HL-60 (cell line): ENCODE results near the gene TMEM98.

Experiments used
- DNase-seq, 2 experiments: peaks; one replicate each; pipeline ENCODE4 v3.0.0-alpha.2; 2010 to 2020; ENCODE audit warnings: low read depth in 1 of 2, low spot score in 1 of 2
- H3K27ac ChIP-seq: fragments of 250-450 bp; sonication (Bioruptor Pico); replicated peaks from 2 replicates; pipeline ENCODE4 v1.5.1; 2020; ENCODE audit warnings: mild to moderate bottlenecking, moderate library complexity
- H3K27me3 ChIP-seq: fragments of 250-450 bp; sonication (Bioruptor Pico); 2 replicates; pipeline ENCODE4 v1.5.1; 2021; ENCODE audit warnings: mild to moderate bottlenecking, moderate library complexity; ENCODE audit not compliant: insufficient read depth, poor library complexity, severe bottlenecking
- H3K4me3 ChIP-seq: replicated peaks from 2 replicates; pipeline ENCODE4 v1.5.1; 2011; ENCODE audit warnings: mild to moderate bottlenecking, control low read depth, low read length; ENCODE audit not compliant: insufficient read depth
- GABPA ChIP-seq: IDR thresholded peaks from 2 replicates; pipeline ENCODE4 v1.6.1; 2012; ENCODE audit warnings: low read depth
- POLR2AphosphoS5 ChIP-seq: IDR thresholded peaks from 2 replicates; pipeline ENCODE4 v1.6.1; 2012; ENCODE audit warnings: low read depth
- SPI1 ChIP-seq: IDR thresholded peaks from 2 replicates; pipeline ENCODE4 v1.6.1; 2012; ENCODE audit warnings: low read depth, mild to moderate bottlenecking, borderline replicate concordance
- TF ChIP-seq, protein P1 (sequence below): IDR thresholded peaks from one replicate; pipeline ENCODE4 v1.5.1; 2011; ENCODE audit warnings: low read length, control low read depth, inconsistent platforms; ENCODE audit not compliant: insufficient read depth
- TF ChIP-seq, protein P2 (sequence below): IDR thresholded peaks from 2 replicates; pipeline ENCODE4 v1.6.1; 2012; ENCODE audit warnings: low read depth; ENCODE audit not compliant: insufficient replicate concordance

TMEM98 gene

DNA sequence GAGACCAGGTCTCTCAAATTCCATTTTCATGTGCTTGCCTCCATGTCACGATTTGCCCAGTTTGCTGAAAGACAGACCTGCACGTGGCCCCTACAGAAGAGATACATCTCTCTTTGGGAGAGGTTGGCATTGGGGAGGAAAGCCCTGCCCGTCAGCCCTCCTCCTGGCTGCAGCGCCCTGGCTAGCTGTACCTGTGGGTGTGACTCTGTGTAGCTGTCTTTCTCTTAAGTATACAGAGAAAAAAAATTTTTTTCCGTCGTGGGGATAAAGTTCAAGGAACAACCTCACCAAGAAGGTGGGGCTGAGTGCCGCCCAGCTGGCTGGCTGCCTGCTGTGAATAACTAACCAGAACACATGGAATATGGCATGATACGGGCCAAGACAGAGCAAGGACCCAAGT is 26.5 kb downstream of the TMEM98 start:
- Histone ChIP-seq H3K4me3 (no peak overlapping the region), H3K27ac (no peak overlapping the region), H3K27me3 (no peaks in the 10 kb centered on the region)
- no peak for DNase-seq
- no peak for TF ChIP-seq POLR2AphosphoS5
- no peak for TF ChIP-seq GABPA
- TF ChIP-seq SPI1: no peak
- TF ChIP-seq, protein P1, sequence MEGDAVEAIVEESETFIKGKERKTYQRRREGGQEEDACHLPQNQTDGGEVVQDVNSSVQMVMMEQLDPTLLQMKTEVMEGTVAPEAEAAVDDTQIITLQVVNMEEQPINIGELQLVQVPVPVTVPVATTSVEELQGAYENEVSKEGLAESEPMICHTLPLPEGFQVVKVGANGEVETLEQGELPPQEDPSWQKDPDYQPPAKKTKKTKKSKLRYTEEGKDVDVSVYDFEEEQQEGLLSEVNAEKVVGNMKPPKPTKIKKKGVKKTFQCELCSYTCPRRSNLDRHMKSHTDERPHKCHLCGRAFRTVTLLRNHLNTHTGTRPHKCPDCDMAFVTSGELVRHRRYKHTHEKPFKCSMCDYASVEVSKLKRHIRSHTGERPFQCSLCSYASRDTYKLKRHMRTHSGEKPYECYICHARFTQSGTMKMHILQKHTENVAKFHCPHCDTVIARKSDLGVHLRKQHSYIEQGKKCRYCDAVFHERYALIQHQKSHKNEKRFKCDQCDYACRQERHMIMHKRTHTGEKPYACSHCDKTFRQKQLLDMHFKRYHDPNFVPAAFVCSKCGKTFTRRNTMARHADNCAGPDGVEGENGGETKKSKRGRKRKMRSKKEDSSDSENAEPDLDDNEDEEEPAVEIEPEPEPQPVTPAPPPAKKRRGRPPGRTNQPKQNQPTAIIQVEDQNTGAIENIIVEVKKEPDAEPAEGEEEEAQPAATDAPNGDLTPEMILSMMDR: no peak
- TF ChIP-seq, protein P2, sequence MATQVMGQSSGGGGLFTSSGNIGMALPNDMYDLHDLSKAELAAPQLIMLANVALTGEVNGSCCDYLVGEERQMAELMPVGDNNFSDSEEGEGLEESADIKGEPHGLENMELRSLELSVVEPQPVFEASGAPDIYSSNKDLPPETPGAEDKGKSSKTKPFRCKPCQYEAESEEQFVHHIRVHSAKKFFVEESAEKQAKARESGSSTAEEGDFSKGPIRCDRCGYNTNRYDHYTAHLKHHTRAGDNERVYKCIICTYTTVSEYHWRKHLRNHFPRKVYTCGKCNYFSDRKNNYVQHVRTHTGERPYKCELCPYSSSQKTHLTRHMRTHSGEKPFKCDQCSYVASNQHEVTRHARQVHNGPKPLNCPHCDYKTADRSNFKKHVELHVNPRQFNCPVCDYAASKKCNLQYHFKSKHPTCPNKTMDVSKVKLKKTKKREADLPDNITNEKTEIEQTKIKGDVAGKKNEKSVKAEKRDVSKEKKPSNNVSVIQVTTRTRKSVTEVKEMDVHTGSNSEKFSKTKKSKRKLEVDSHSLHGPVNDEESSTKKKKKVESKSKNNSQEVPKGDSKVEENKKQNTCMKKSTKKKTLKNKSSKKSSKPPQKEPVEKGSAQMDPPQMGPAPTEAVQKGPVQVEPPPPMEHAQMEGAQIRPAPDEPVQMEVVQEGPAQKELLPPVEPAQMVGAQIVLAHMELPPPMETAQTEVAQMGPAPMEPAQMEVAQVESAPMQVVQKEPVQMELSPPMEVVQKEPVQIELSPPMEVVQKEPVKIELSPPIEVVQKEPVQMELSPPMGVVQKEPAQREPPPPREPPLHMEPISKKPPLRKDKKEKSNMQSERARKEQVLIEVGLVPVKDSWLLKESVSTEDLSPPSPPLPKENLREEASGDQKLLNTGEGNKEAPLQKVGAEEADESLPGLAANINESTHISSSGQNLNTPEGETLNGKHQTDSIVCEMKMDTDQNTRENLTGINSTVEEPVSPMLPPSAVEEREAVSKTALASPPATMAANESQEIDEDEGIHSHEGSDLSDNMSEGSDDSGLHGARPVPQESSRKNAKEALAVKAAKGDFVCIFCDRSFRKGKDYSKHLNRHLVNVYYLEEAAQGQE: no peak

DNA sequence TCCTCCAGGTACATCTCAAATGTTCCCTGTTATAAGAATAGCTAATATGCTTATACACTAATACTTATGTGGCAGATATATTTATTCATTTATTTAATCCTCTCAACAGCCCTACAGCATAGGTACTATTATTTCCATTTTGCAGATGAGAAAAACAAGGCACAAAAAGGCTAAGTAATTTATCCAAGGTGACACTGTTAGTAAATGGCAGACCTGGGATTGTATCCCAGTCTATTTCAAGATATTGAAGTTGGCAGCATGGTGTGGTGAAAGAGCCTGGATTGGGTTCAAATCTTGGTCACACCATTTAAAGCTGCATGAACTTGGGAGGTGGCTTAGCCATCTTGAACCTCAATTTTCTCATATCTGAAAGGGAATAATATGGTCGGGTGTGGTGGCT is 27.2 kb downstream of the TMEM98 start:
- Histone ChIP-seq H3K27ac (no peak overlapping the region), H3K4me3 (no peak overlapping the region), H3K27me3 (no peaks in the 10 kb centered on the region)
- TF ChIP-seq SPI1 (no peak), GABPA (no peak), POLR2AphosphoS5 (no peak)
- TF ChIP-seq, protein P1: no peak
- TF ChIP-seq, protein P2: no peak
- no peak for DNase-seq

DNA sequence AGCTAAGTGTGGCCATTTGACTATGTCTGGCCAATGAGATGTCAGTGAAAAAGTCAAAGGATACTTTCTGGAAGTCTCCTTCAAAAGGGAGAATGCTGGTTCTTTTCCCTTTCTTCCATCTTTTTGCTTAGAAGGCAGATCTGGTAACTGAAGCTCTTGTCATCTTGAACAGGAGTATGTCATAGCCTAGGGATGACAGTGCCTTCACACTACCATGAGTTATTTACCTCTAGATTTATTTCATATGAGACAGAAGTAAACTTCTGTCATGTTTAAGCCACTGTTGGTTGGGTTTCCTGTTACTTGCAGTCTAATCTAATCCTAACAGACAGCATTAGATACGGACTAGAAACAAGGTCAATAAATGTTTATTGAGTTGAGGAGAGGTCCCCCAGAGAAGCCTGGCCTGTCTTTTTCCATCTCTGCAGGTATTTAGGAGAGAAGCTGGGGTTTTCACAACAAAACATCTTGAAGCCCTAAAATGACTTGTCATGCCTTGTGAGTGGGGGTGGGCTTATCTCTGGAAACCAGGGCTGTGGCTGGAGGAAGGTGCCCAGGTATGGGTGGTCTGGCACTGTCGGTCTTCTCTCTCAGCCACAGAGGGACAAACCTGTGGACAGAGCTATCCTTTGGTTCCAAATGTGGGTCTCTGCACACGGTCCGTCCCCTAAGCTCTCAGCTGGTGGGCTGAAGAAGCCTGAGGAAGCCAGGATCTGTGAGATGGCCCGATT is 28.5 kb downstream of the TMEM98 start:
- H3K4me3 ChIP-seq: no peak overlapping the region
- H3K27ac ChIP-seq: no peak overlapping the region
- no peaks in the 10 kb centered on the region for H3K27me3 ChIP-seq
- no peak for TF ChIP-seq GABPA
- no peak for TF ChIP-seq SPI1
- TF ChIP-seq POLR2AphosphoS5: no peak
- TF ChIP-seq, protein P1: no peak
- TF ChIP-seq, protein P2: no peak
- no peak for DNase-seq
